Measurements from ENCODE around the gene PIN1. TPM values are rescaled to one million over a fixed set of nuclear protein-coding genes. Genes with fewer than 3 reads are reported as not detected.
A peak's percentile ranks its signal among the peaks of the same experiment; 100 is the strongest.

The PIN1 gene
- total and polyA plus RNA-seq, 2 of the 8 experiments (the other 6 are each of a cell fraction or from before 2014, with no cell fraction given) = 78.3 to 90.8 TPM

DNA sequence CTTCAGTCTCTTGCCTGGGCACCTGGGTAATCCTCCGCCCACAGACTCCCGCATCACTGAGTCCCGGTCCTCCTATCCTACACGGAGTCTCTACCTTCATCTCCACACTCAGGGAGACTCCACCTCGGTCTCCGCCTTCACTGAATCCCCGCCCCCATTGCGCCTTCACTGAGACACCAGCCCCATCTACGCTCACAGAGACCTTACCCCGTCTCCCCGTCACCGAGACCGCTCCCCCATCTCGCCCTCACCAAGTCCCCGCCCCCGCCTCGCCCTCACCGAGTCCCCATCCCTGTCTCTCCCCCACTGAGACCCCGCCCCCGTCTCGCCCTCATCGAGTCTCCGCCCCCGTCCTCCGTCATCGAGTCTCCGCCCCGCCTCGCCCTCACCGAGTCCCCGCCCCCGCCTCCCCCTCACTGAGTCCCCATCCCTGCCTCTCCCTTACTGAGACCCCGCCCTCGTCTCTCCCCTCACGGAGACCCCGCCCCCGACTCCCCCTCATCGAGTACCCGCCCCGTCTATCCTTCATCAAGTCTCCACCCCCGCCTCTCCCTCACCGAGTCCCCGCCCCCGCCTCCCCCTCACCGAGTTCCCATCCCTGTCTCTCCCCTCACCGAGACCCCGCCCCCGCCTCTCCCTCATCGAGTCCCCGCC is 43.4 kb upstream of the PIN1 start:
- Histone ChIP-seq H3K4me1 (replicated peaks in 1 of 4; ENCODE audit: control insufficient read depth in 3 of 4, insufficient read depth in 4 of 4, low read length in 3 of 4) (peaks cover 0 to 6% (median 2%) of the 10 kb centered on the region in 4 experiments; a peak in 4 of 7 replicates), H4K20me1 (replicated peaks in 1 of 2; ENCODE audit: control insufficient read depth in 1 of 2, insufficient read depth in 2 of 2, low read length in 2 of 2) (no peaks in the 10 kb centered on the region), H3K4ac (replicated peaks; ENCODE audit: insufficient read length, low read depth, low read length) (no peak overlapping the region), H2BK20ac (ENCODE audit: low read length) (no peak overlapping the region), H3K18ac (ENCODE audit: extremely low read depth, low read length) (no peak overlapping the region), H2AK5ac (ENCODE audit: low read depth, low read length) (no peak overlapping the region), H3K36me3 (ENCODE audit: control insufficient read depth in 2 of 4, insufficient read depth in 4 of 4, low read length in 3 of 4) (no peaks in the 10 kb centered on the region), H3K23me2 (ENCODE audit: low read depth, low read length) (peaks cover 11% of the 10 kb centered on the region; the same call in 1 of the 2 replicates), H3K9ac (replicated peaks in 1 of 4; ENCODE audit: extremely low read depth in 1 of 4, low read depth in 3 of 4, low read length in 3 of 4) (no peak overlapping the region), H4K5ac (ENCODE audit: insufficient read length, low read depth, low read length) (no peak overlapping the region), H4K8ac (ENCODE audit: extremely low read depth, insufficient read depth, low read length) (no peak overlapping the region), H2AFZ (ENCODE audit: low read length) (no peak overlapping the region), H3K14ac (ENCODE audit: insufficient read length) (no peak overlapping the region), H3K56ac (replicated peaks; ENCODE audit: insufficient read length, low read depth, low read length) (no peak overlapping the region), H4K91ac (replicated peaks; ENCODE audit: insufficient read length, low read length) (no peak overlapping the region), H3K4me2 (ENCODE audit: insufficient read depth in 1 of 2, low read depth in 2 of 2, low read length in 2 of 2) (peak overlapping the region; percentile 62 to 85), H2BK15ac (ENCODE audit: low read length) (no peak overlapping the region), H3K27me3 (replicated peaks in 1 of 4; ENCODE audit: control insufficient read depth in 3 of 4, extremely low read depth in 1 of 4, insufficient read depth in 3 of 4, low read length in 3 of 4) (no peaks in the 10 kb centered on the region), H2BK12ac (ENCODE audit: low read depth, low read length) (no peak overlapping the region), H3K4me3 (ENCODE audit: extremely low read depth in 1 of 4, insufficient read depth in 2 of 4, low read depth in 3 of 4, low read length in 4 of 4) (peak overlapping the region; percentile 27 to 77 (median 42)), H2BK5ac (ENCODE audit: low read depth, low read length) (no peak overlapping the region), H3K27ac (ENCODE audit: low read depth, low read length) (no peak overlapping the region), H3K9me3 (ENCODE audit: insufficient read depth in 2 of 2, low read depth in 1 of 2, low read length in 1 of 2) (no peaks in the 10 kb centered on the region), H3K79me2 (ENCODE audit: control insufficient read depth in 1 of 2, insufficient read depth in 2 of 2, low read length in 2 of 2) (no peaks in the 10 kb centered on the region), H3K23ac (ENCODE audit: insufficient read length) (no peak overlapping the region), H3K79me1 (ENCODE audit: low read depth, low read length) (0 out of 2 replicates have a peak, but pooled peaks cover 2% of the 10 kb centered on the region), H2BK120ac (replicated peaks; ENCODE audit: low read depth, low read length) (no peak overlapping the region)
- ChIA-PET CTCF (ENCODE audit: partially characterized antibody) (interaction anchor here (2.0 kb wide), 1 partner anchor 166 kb away, joined by 12 read pairs; no protein-coding TSS in a partner anchor), POLR2A (ENCODE audit: partially characterized antibody) (no interaction called here)
- FAIRE-seq (no peak), DNase-seq (ENCODE audit: low read depth in 1 of 2, low spot score in 2 of 2) (peak; percentile 93 to 98)
- WGBS, 2 experiments (ENCODE audit: extremely low coverage in 1 of 2, insufficient coverage in 1 of 2, insufficient read length in 1 of 2, insufficient replicate concordance in 2 of 2, low coverage in 1 of 2, low lambda C conversion rate in 2 of 2, missing lambda C conversion rate in 1 of 2) = 17% methylated on average over 7 of the region's 50 CpGs; no CpG with 5 or more reads in 1 of the 2 experiments
- no peak for TF ChIP-seq EP300 (IDR thresholded peaks at IDR 0.05; ENCODE audit: borderline replicate concordance in 1 of 2, low read depth in 2 of 2, low read length in 2 of 2)
- TF ChIP-seq ASH2L (IDR thresholded peaks at IDR 0.05; ENCODE audit: low read length) = no peak
- no peak for TF ChIP-seq MAFK (IDR thresholded peaks at IDR 0.05; ENCODE audit: low read depth, low read length)
- peak; percentile 77; the same call in 1 of the 2 replicates for TF ChIP-seq BRCA1 (IDR thresholded peaks at IDR 0.05; ENCODE audit: low read depth, low read length)
- no peak for TF ChIP-seq PHF8 (conservative IDR thresholded peaks at IDR 0.05; ENCODE audit: low read depth, low read length)
- TF ChIP-seq RFX5 (IDR thresholded peaks at IDR 0.05; ENCODE audit: borderline replicate concordance, low read depth, low read length) = no peak
- TF ChIP-seq HDAC6 (IDR thresholded peaks at IDR 0.05; ENCODE audit: low read depth, low read length) = no peak
- no peak for TF ChIP-seq GTF2F1 (IDR thresholded peaks at IDR 0.05; ENCODE audit: borderline replicate concordance, low read depth, low read length)
- TF ChIP-seq JUND (IDR thresholded peaks at IDR 0.05; ENCODE audit: low read length) = no peak
- TF ChIP-seq SP2 (IDR thresholded peaks at IDR 0.05; ENCODE audit: low read length) = no peak
- no peak for TF ChIP-seq ZNF274 (IDR thresholded peaks at IDR 0.05; ENCODE audit: borderline replicate concordance, extremely low read depth, low read length)
- no peak for TF ChIP-seq POU5F1 (IDR thresholded peaks at IDR 0.05; ENCODE audit: low read depth, low read length)
- no peak for TF ChIP-seq POLR2A (IDR thresholded peaks at IDR 0.05; ENCODE audit: control extremely low read depth in 1 of 2, low read depth in 2 of 2, low read length in 2 of 2)
- no peak for TF ChIP-seq RAD21 (IDR thresholded peaks at IDR 0.05 in 1 of 2, conservative IDR thresholded peaks at IDR 0.05 in 1 of 2; ENCODE audit: low read depth in 2 of 2, low read length in 2 of 2)
